ENCODE measurements around the gene SLC22A25.
"Not testable (repeated sequence)": the region's sequence is repeated elsewhere in the genome, so short reads cannot be mapped to it uniquely, and the experiment has no call there.

SLC22A25 gene

GRCh38 chr11:63243533-63243932 lies at the start of gene SLC22A25:
TSS of gene SLC22A25 (minus strand) at chr11:63243599. CDS start at chr11:63229652, 13,947 bp downstream.
- DNase-seq = no peak

- DNase-seq = no peak
These were observed 46.9 kb upstream of the SLC22A25 start for GRCh38 chr11:63290285-63290684.

- DNase-seq = no peak
These were observed 46.3 kb upstream of the SLC22A25 start for GRCh38 chr11:63289658-63290057.

DNA sequence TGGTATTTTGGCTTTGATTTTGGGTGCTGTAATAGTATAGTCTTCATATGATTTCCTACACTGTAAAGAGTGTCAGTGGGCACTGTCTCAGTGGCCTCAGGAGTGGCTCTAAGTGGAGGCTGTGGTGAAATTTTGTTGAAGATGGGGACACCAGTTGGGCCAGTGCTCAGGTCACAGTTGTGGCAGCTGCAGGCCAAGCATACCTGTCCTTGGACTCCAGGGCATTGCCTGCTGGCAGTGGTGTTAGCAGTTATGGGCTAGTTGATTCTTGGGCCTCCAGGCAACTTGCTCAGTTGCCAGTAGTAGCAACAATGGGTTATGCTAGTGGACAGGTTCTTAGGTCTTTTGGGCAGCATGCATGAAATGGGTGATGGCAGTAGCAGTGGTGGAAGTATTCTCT lies 39.2 kb upstream of the SLC22A25 start:
- DNase-seq = no peak

- no peak for DNase-seq
These were observed 37.5 kb upstream of the SLC22A25 start for GRCh38 chr11:63280920-63281319.

DNA sequence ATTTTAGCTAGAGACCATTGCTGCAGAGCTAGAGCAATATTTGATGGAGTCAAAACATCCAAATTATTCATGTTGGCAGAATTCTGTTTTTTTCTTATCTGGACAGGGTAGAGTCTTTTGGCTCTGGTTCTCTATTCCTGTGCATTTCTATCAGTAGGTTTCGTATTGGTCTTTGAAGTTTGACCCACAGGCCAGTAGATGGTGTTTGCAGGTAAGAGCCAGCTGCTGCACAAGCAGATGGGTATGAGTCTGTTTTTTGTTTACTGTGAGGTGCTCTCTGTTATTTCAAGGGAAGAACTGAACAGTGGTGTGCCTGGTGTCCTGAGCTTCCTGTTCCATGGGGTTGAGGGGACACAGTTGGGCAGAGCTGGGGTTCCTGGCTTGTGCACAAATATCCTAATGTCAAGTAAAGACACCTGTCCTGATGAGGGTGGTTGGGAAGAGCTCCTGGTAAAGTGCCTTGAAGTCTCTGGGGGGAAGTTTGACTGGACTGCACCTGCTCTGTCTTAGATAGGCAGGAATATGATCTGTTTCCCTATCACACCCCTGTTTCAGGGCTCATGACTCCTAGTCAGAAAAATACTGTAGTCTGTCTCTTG lies 34.0 kb upstream of the SLC22A25 start:
- no peak for DNase-seq

- no peak for DNase-seq
These were observed 31.4 kb upstream of the SLC22A25 start for GRCh38 chr11:63274776-63275175.

- DNase-seq = no peak
These were observed 30.3 kb upstream of the SLC22A25 start for GRCh38 chr11:63273685-63274084.

DNA sequence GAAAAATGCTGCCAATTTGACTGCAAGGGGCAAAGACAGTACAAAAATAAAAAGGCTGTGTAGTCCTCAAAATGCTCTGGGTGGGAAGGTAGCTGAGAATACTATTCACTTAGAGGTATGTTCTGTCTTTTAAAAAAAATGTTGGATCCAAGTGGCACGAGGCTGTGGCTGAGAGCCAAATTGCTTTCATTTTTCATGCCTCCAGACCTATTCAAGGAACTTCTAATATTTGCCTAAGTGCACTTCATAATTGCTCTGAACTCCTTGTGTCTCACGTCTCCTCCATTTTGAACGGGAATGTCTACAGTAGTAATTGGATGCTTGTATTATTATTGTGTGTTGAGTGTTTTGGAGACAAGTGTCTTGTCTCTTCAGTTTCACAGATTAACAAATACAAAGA lies 19.1 kb upstream of the SLC22A25 start:
- DNase-seq = no peak

DNA sequence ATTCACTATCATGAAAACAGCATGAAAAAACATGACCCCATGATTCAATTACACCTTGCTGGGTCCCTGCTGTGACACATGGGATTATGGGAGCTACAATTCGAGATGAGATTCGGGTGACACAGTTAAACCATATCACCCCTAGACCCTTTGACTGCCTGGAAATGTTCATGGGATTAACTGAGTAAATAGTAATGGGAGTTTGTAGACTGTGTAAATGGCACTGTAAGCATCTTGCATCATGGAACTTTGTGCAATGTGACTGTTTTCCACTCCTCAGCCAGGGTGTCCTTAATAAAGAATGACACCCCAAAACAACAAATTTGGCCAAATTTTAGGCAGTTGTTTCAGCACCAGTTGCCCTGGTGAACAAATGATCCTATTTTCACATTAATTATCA lies 7.9 kb upstream of the SLC22A25 start:
- DNase-seq = no peak

DNA sequence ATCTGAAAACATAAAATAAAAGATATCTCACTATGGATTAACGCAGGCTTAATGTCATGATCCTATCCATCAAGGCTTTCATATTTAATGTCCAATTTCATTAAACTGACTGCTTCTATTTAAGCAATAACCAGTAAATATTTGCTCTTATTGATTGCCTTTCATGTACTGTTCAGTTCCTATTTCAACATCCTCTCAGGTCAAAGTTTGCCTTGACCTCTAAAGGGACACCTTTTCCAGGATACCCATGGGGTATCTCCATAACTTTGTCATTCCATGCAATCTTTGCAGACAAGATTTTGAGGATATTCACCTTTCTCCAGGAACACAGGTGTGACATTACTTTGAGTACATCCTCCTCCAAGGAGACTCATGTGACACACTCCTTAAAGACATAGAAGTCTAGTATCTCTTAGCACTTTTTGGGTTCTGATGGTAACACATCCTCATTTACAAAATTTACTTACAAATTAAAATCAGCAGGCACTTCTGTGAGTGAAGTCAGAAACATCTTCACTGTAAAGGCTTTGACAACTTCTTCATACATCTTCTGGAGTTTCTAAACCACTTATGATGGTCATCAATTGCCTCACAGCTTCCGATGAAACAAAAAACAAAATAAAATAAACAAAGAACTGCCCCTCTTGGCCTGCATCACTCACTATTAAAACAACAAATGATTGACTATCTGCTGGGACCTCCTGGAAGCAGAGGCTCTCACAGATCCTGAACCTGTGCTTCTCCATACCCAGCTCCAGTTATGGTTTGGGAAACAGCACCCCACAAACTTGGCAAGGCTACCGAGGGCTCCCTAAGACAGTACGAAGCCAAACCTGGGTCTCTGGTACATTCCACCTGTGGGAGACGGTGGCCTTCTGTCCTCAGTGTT lies 7.0 kb upstream of the SLC22A25 start:
- DNase-seq = no peak

GRCh38 chr11:63248966-63249365 lies 5.6 kb upstream of the SLC22A25 start:
- DNase-seq = no peak

DNA sequence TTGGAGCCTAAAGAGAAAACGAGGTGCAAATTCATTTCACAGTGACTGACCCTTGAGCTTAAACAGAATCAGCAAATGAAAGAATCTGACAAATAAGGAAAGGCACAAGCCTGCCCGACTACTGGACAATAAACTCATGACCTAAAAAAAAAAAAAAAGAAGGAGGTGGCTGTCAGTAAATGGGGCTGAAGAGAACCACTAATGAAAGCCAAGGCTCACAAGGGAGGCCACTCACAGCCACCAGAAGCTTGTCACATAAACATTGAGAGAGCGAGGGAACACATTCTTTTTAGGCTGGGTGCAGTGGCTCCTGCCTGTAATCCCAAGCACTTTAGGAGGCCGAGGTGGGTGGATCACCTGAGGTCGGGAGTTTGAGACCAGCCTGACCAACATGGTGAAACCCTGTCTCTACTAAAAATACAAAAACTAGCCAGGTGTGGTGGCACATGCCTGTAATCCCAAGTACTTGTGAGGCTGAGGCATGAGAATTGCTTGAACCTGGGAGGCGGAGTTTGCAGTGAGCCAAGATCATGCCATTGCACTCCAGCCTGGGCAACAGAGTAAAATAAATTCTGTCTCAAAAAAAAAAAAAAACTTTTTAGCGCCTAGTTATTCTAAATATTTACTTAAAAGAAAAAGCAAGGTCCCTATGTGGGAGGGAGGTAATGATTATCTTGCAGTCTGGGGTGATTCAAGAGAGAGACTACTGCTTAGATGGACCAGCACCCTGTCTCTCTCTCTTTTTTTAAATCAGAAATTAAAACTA lies 4.0 kb upstream of the SLC22A25 start:
- DNase-seq = not testable (repeated sequence)

DNA sequence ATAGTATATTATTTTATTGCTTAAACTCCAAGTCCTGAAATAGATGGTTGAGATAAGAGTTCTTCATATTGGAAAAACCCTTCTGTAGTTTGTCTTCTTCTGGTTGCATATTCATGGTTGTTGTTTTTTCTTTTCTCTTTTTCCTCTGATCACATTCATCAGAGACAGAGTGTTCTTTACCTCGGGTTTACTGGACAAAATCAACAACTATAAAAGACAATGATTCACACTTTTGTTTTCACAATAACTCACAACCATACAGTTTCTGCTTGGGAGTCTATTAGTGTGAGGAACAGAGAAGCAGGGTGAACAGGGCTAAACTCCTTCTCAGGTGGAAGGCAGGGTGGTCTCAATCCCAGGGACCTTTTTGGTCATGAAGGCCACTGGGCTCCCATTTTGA lies 2.6 kb upstream of the SLC22A25 start:
- no peak for DNase-seq

GRCh38 chr11:63244862-63245261 lies 1.5 kb upstream of the SLC22A25 start:
- no peak for DNase-seq

- no peak for DNase-seq
These were observed 1.2 kb downstream of the SLC22A25 start for GRCh38 chr11:63242089-63242781.

- no peak for DNase-seq
These were observed 2.5 kb downstream of the SLC22A25 start for GRCh38 chr11:63240791-63241379.

DNA sequence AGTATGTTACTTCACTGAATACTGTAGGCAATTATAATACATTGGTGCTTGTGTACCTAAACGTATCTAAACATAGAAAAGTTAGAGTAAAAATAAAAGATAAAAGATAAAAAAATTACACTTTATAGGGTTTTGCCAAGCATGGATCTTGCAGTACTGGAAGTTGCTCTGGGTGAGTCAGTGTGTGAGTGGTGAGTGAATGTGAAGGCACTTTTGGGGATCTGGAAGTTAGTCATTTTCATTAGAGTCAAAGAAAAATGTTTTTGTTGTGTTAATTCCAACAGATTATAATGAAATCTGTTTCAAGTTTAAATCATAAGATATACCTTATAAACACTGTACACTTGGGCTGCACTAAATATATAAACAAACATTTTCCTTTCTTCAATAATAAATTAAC lies 3.3 kb downstream of the SLC22A25 start:
- no peak for DNase-seq

- no peak for DNase-seq
These were observed 4.1 kb downstream of the SLC22A25 start for GRCh38 chr11:63239254-63239653.

DNA sequence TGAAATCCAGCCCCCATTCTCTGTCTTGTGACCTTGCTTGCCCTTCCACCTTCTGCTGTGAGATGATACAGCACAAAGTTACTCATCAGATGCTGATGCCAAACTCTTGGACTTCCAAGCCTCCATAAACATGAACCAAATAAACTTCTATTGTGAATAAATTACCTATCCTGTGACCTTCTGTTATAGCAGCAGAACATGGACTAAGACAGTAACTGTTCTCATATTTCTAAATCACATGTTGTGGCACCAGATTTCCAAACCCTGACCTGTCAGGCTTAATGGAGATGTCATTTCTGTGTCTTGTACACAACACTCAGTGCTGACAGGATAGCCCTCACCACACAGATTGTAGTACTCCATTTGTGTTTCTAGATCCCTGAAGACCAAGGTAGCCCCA lies 6.0 kb downstream of the SLC22A25 start:
- DNase-seq = no peak

DNA sequence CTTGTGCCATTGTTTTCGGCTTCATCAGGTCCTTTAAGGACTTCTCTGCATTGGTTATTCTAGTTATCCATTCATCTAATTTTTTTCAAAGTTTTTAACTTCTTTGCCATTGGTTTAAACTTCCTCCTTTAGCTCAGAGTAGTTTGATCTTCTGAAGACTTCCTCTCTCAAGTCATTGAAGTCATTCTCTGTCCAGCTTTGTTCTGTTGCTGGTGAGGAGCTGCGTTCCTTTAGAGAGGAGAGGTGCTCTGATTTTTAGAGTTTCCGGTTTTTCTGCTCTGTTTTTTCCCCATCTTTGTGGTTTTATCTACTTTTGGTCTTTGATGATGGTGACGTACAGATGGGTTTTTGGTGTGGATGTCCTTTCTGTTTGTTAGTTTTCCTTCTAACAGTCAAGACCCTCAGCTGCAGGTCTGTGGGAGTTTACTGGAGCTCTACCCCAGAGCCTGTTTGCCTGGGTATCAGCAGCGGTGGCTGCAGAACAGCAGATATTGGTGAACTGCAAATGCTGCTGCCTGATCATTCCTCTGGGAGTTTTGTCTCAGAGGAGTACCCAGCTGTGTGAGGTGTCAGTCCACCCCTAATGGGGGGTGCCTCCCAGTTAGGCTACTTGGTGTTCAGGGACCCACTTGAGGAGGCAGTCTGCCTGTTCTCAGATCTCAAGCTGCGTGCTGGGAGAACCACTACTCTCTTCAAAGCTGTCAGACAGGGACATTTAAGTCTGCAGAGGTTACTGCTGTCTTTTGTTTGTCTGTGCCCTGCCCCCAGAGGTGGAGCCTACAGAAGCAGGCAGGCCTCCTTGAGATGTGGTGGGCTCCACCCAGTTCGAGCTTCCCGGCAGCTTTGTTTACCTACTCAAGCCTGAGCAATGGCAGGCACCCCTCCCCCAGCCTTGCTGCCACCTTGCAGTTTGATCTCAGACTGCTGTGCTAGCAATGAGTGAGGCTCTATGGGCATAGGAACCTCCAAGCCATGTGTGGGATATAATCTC lies 7.6 kb downstream of the SLC22A25 start:
- DNase-seq = not testable (repeated sequence)

Measured in NCI-H446 (cell line).